ENCODE data around the gene MACF1. TPM values are rescaled to one million over a fixed set of nuclear protein-coding genes. Genes with fewer than 3 reads are reported as not detected.

Gene MACF1
- polyA plus RNA-seq, 1 of the 3 experiments (the other 2 are of a cell fraction): 37.6 TPM

- Histone ChIP-seq H4K20me1 (ENCODE audit: insufficient read depth) (no peaks in the 10 kb centered on the region), H3K36me3 (replicated peaks in 1 of 2; ENCODE audit: control insufficient read depth in 1 of 2, insufficient read depth in 2 of 2, low read length in 1 of 2) (peaks cover 72 to 86% of the 10 kb centered on the region in 2 experiments), H3K4me2 (no peak overlapping the region), H3F3A (replicated peaks; ENCODE audit: insufficient read depth) (no peaks in the 10 kb centered on the region), H3K9me2 (no peaks in the 10 kb centered on the region), H3K79me2 (ENCODE audit: insufficient read depth) (no peaks in the 10 kb centered on the region), H3K9ac (no peak overlapping the region), H3K9me3 (no peaks in the 10 kb centered on the region), H3K4me3 (ENCODE audit: low read depth in 2 of 2, low read length in 1 of 2) (no peak overlapping the region), H3K27ac (ENCODE audit: low read depth in 2 of 2, low read length in 1 of 2) (no peak overlapping the region), H3K4me1 (ENCODE audit: control insufficient read depth in 1 of 2, insufficient read depth in 2 of 2, low read depth in 1 of 2, low read length in 1 of 2) (no peaks in the 10 kb centered on the region), H3K27me3 (ENCODE audit: insufficient read depth) (no peaks in the 10 kb centered on the region), H2AFZ (ENCODE audit: low read depth) (no peak overlapping the region)
- ChIA-PET POLR2A (no interaction called here), CTCF (interaction anchor here (1.2 kb wide), 1 partner anchor 250 kb away, joined by 3 read pairs; no protein-coding TSS in a partner anchor)
- DNase-seq: no peak
- TF ChIP-seq RFX5 (IDR thresholded peaks at IDR 0.05; ENCODE audit: low read length) (no peak), SIN3A (IDR thresholded peaks at IDR 0.05; ENCODE audit: borderline replicate concordance, low read depth, low read length) (no peak), TAF1 (IDR thresholded peaks at IDR 0.05; ENCODE audit: borderline replicate concordance, low read depth, low read length) (no peak), MAX (IDR thresholded peaks at IDR 0.05; ENCODE audit: low read depth) (no peak), PBX3 (IDR thresholded peaks at IDR 0.05) (no peak), TCF12 (IDR thresholded peaks at IDR 0.05) (no peak), USF2 (IDR thresholded peaks at IDR 0.05; ENCODE audit: borderline replicate concordance, low read depth, low read length) (no peak), MEF2A (IDR thresholded peaks at IDR 0.05; ENCODE audit: borderline replicate concordance, low read depth) (no peak), FOXJ3 (CRISPR knock-in tag; IDR thresholded peaks at IDR 0.05) (no peak), EP300 (IDR thresholded peaks at IDR 0.05; ENCODE audit: borderline replicate concordance in 1 of 2, low read depth in 1 of 2, low read length in 1 of 2) (no peak)
- WGBS (ENCODE audit: low lambda C conversion rate): 92% methylated on average over 3 of the region's 3 CpGs
Observed at GRCh38 chr1:39352881-39353280, 148.4 kb downstream of the MACF1 start.

DNA sequence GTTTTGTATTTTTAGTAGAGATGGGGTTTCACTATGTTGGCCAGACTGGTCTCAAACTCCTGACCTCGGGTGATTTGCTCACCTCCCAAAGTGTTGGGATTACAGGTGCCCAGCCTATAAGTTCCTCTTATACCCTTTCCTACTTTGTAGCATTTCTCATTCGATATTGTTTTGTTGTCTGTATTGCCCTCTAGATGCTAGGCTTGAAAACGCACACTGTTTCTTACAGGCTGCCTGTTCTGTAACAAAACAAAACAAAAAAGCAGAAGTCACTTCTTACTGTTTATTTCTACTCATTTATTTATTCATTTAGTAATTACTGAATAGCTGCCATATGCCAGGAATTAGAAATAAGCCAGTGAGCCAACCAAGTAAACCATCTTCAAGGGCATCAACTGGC lies 150.1 kb downstream of the MACF1 start:
- CTCF ChIA-PET: interaction anchor here (0.6 to 0.8 kb wide), 3 partner anchors 14 to 1505 kb away, joined by 3 to 4 read pairs (median 3); no protein-coding TSS in a partner anchor
- no peak for DNase-seq
- POLR2A ChIA-PET: no interaction called here

More for the DNA sequence above, 150.1 kb downstream of the MACF1 start:
- Histone ChIP-seq H3F3A (replicated peaks; ENCODE audit: insufficient read depth) (no peaks in the 10 kb centered on the region), H3K27ac (ENCODE audit: low read depth in 2 of 2, low read length in 1 of 2) (no peak overlapping the region), H3K9me3 (no peaks in the 10 kb centered on the region), H3K4me2 (no peak overlapping the region), H3K36me3 (replicated peaks in 1 of 2; ENCODE audit: control insufficient read depth in 1 of 2, insufficient read depth in 2 of 2, low read length in 1 of 2) (peaks cover 72 to 87% of the 10 kb centered on the region in 2 experiments), H3K4me3 (ENCODE audit: low read depth in 2 of 2, low read length in 1 of 2) (no peak overlapping the region), H3K79me2 (ENCODE audit: insufficient read depth) (no peaks in the 10 kb centered on the region), H3K27me3 (ENCODE audit: insufficient read depth) (no peaks in the 10 kb centered on the region), H4K20me1 (ENCODE audit: insufficient read depth) (no peaks in the 10 kb centered on the region), H3K9me2 (no peaks in the 10 kb centered on the region), H3K9ac (no peak overlapping the region), H2AFZ (ENCODE audit: low read depth) (no peak overlapping the region), H3K4me1 (ENCODE audit: control insufficient read depth in 1 of 2, insufficient read depth in 2 of 2, low read depth in 1 of 2, low read length in 1 of 2) (no peaks in the 10 kb centered on the region; a peak in 1 of 4 replicates)
- WGBS (ENCODE audit: low lambda C conversion rate): 75% methylated on average over 3 of the region's 3 CpGs
- TF ChIP-seq CTCF (IDR thresholded peaks at IDR 0.05): 0 out of 2 replicates have a peak, but pooled peaks have one; percentile 24
- TF ChIP-seq RAD21 (IDR thresholded peaks at IDR 0.05; ENCODE audit: low read length): peak; percentile 24
- TF ChIP-seq FOXM1 (IDR thresholded peaks at IDR 0.05; ENCODE audit: low read depth): no peak

Data from SK-N-SH (cell line).